Astrocyte of the cerebellum (primary cell): ENCODE measurements around the gene XRCC4.

Source experiments
- DNase-seq: peaks from one replicate; pipeline ENCODE4 v3.0.0-alpha.2; 2011; ENCODE audit warnings: low read depth
- H3K4me3 ChIP-seq: 2 replicates; pipeline ENCODE4 v1.5.1; 2011; ENCODE audit warnings: mild to moderate bottlenecking, low read depth, low read length, moderate library complexity
- CTCF ChIP-seq: IDR thresholded peaks from 2 replicates; pipeline ENCODE4 v1.5.1; 2012; ENCODE audit warnings: low read length, low read depth, moderate library complexity, mild to moderate bottlenecking; ENCODE audit errors: missing control alignments
- in situ Hi-C: cut with HindIII; loops from 2 replicates; pipeline ENCODE4 v1.10.0; 2017; ENCODE audit warnings: low sequenced_read_pairs

The XRCC4 gene

GRCh38 chr5:83125560-83125959 lies 48.2 kb downstream of the XRCC4 start:
- no peak for DNase-seq
- TF ChIP-seq CTCF = no peak
- H3K4me3 ChIP-seq = no peak overlapping the region
- in situ Hi-C loops = no loop called here

DNA sequence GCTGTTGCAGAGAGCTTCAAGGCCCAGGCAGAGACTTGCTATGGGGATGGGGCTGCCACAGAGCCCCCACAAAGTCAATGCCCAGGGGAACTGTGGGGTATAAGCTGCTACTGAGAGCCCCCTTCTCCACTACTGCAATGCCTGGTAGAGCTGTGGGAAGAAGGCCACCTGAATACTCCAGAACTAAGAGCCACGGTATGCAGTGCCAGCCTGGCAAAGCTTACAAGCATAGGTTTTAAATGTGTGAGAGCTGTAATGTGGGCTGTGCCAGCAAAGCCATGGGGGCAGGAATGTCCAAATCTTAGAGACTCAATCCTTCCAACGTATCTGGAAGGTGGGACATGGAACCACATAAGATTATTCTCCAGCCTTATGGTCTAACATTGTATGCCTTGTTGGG lies 49.2 kb downstream of the XRCC4 start:
- DNase-seq = no peak
- no peak for TF ChIP-seq CTCF
- H3K4me3 ChIP-seq = no peak overlapping the region
- in situ Hi-C loops = no loop called here

GRCh38 chr5:83133797-83134196 lies 56.5 kb downstream of the XRCC4 start:
- TF ChIP-seq CTCF = no peak
- no peak overlapping the region for H3K4me3 ChIP-seq
- in situ Hi-C loops = no loop called here
- no peak for DNase-seq

DNA sequence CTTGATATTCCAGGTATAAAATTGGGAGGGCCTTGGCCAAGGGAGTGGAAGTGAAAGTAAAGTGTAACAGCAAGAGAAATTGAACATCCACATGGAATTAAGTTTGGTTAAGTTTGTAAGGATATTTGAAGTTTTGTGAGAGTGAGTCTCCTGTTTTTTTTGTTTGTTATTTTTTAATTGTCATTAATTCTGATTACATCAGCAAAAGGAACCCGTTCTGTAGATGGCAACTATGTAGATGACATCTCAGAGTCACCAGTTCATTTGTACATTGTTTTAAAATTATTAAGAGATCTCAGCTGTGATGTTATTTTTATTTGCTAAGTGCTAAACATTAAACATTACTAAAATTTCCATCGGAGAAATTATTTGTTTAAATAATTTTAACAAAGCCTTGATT lies 65.2 kb downstream of the XRCC4 start:
- TF ChIP-seq CTCF = no peak
- DNase-seq = no peak
- no peak overlapping the region for H3K4me3 ChIP-seq
- in situ Hi-C loops = no loop called here

- TF ChIP-seq CTCF = no peak
- in situ Hi-C loops = no loop called here
- DNase-seq = no peak
- no peak overlapping the region for H3K4me3 ChIP-seq
Observed at GRCh38 chr5:83145241-83145640, 67.9 kb downstream of the XRCC4 start.

GRCh38 chr5:83145882-83146331 lies 68.6 kb downstream of the XRCC4 start:
- TF ChIP-seq CTCF = no peak
- in situ Hi-C loops = no loop called here
- peak; percentile 18 for DNase-seq
- H3K4me3 ChIP-seq = no peak overlapping the region

DNA sequence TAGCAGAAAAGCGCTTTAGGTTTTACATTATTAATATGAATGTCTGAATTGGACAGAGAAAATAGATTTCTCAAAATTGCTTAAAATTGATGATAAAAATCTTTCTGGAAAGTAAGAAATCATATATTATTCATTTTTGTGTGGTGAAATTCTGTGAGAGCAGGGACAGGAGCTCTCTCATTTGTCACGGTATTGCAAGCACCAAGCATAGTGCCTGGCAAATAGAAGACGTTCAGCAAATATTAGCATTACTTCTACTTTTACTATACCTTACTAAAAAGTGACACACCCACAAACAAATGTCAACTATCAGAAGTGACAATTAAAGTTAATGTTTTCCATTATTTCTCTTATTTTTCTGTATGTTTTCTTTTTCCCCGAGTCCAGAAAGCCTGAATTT lies 69.1 kb downstream of the XRCC4 start:
- no peak for DNase-seq
- H3K4me3 ChIP-seq = no peak overlapping the region
- in situ Hi-C loops = no loop called here
- no peak for TF ChIP-seq CTCF
